GM12878 (cell line): ENCODE results near the gene REPS1. TPM values are rescaled to one million over a fixed set of nuclear protein-coding genes. Genes with fewer than 3 reads are reported as not detected.

ENCODE experiments used
- BCLAF1 ChIP-seq: fragments of 450-650 bp; IDR thresholded peaks from 2 replicates; pipeline ENCODE4 v1.6.1; 2017; ENCODE audit warnings: antibody characterized with exemption, mild to moderate bottlenecking, moderate library complexity
- CHD4 ChIP-seq: fragments of 200-600 bp; sonication (generic); IDR thresholded peaks from 2 replicates; pipeline ENCODE4 v1.6.1; 2016; ENCODE audit warnings: mild to moderate bottlenecking
- CREB1 ChIP-seq: IDR thresholded peaks from 2 replicates; pipeline ENCODE4 v1.6.1; 2012; ENCODE audit warnings: low read depth, mild to moderate bottlenecking, inconsistent platforms
- CTCF ChIP-seq, 3 experiments: IDR thresholded peaks in 2 of 3; conservative IDR thresholded peaks in 1 of 3; 2 replicates each; pipeline ENCODE4 v1.5.1; 2011; ENCODE audit warnings: low read depth in 3 of 3, low read length in 3 of 3, mild to moderate bottlenecking in 3 of 3, control low read depth in 2 of 3, moderate library complexity in 2 of 3, inconsistent platforms in 1 of 3, mixed read lengths in 1 of 3; ENCODE audit not compliant: control insufficient read depth in 2 of 3, insufficient read depth in 1 of 3; ENCODE audit errors: extremely low read depth in 1 of 3
- DPF2 ChIP-seq: fragments of 450-650 bp; IDR thresholded peaks from 2 replicates; pipeline ENCODE4 v1.6.1; 2017; ENCODE audit warnings: mild to moderate bottlenecking
- E2F4 ChIP-seq: IDR thresholded peaks from 2 replicates; pipeline ENCODE4 v1.6.1; 2012; ENCODE audit warnings: low read depth, low read length, improper control_type of control experiment
- EED ChIP-seq: sonication (generic); IDR thresholded peaks from 2 replicates; pipeline ENCODE4 v1.6.1; 2016; ENCODE audit warnings: antibody characterized with exemption, low read depth
- ELK1 ChIP-seq: IDR thresholded peaks from 2 replicates; pipeline ENCODE4 v1.6.1; 2012; ENCODE audit warnings: low read depth, low read length, improper control_type of control experiment
- IKZF2 ChIP-seq, 2 experiments: fragments of 450-650 bp; IDR thresholded peaks; 2 replicates each; pipeline ENCODE4 v1.6.1; 2017; ENCODE audit warnings: mild to moderate bottlenecking in 2 of 2, moderate library complexity in 2 of 2
- MEF2B ChIP-seq: fragments of 450-650 bp; IDR thresholded peaks from 2 replicates; pipeline ENCODE4 v1.6.1; 2018; ENCODE audit warnings: mild to moderate bottlenecking, moderate library complexity; ENCODE audit not compliant: partially characterized antibody, poor library complexity, severe bottlenecking
- MXI1 ChIP-seq: fragments of 150-350 bp; IDR thresholded peaks from 2 replicates; pipeline ENCODE4 v1.6.1; 2011; ENCODE audit warnings: low read depth, mild to moderate bottlenecking, inconsistent platforms, low read length, improper control_type of control experiment
- MYB ChIP-seq: fragments of 150-350 bp; IDR thresholded peaks from 2 replicates; pipeline ENCODE4 v1.6.1; 2014; ENCODE audit warnings: mild to moderate bottlenecking, low read depth, low read length, borderline replicate concordance
- NFIC ChIP-seq: IDR thresholded peaks from 2 replicates; pipeline ENCODE4 v1.6.1; 2012; ENCODE audit warnings: low read depth, mild to moderate bottlenecking, inconsistent platforms, low read length, moderate library complexity
- STAT1 ChIP-seq: fragments of 450-650 bp; conservative IDR thresholded peaks from 2 replicates; pipeline ENCODE4 v1.6.1; 2014; ENCODE audit warnings: antibody characterized with exemption, mild to moderate bottlenecking
- STAT3 ChIP-seq: IDR thresholded peaks from 2 replicates; pipeline ENCODE4 v1.6.1; 2011; ENCODE audit warnings: low read depth, low read length, improper control_type of control experiment
- TCF3 ChIP-seq: IDR thresholded peaks from 2 replicates; pipeline ENCODE4 v1.6.1; 2012; ENCODE audit warnings: low read depth, mild to moderate bottlenecking, low read length, borderline replicate concordance; ENCODE audit not compliant: insufficient read depth
- ZBED1 ChIP-seq: IDR thresholded peaks from 2 replicates; pipeline ENCODE4 v1.6.1; 2016; ENCODE audit warnings: borderline replicate concordance
- polyA plus RNA-seq, 11 experiments: library from polyadenylated mRNA; depleted of rRNA in 4 of 11; unstranded in 6 of 11; stranded (reverse) in 5 of 11; fragments of >200 nt; fragmentation: Nextera tagmentation in 4 of 11; fragmentation: Illumina TruSeq in 1 of 11; extraction: Ambion mirVana in 4 of 11; extraction: Trizol in 1 of 11; gene quantifications; 1 replicate in 1 of 11; 2 replicates in 10 of 11; pipeline versions ENCODE4 v1.2.1 to v1.2.3, GENCODE V29; 2011 to 2016; ENCODE audit warnings: inconsistent platforms in 2 of 11, missing spikeins in 2 of 11, low read depth in 1 of 11
- total RNA-seq, 4 experiments: library from RNA; depleted of rRNA in 3 of 4; stranded (reverse); fragments of >200 nt in 3 of 4; fragmentation: Illumina TruSeq in 1 of 4; extraction: Trizol in 1 of 4; gene quantifications; 2 replicates each; pipeline versions ENCODE4 v1.2.1 to v1.2.3, GENCODE V29; 2013 to 2021
- TF ChIP-seq, protein P1 (sequence below): fragments of 150-350 bp; IDR thresholded peaks from 2 replicates; pipeline ENCODE4 v1.6.1; 2014; ENCODE audit warnings: mild to moderate bottlenecking, low read depth, low read length
- TF ChIP-seq, protein P2 (sequence below): fragments of 450-650 bp; IDR thresholded peaks from 2 replicates; pipeline ENCODE4 v1.6.1; 2017; ENCODE audit warnings: low read depth, mild to moderate bottlenecking, moderate library complexity

Gene REPS1
- total and polyA plus RNA-seq, 10 of the 15 experiments (the other 5 are each of a cell fraction or from before 2014, with no cell fraction given) = 13.7 to 59.3 (median 31.7) TPM

DNA sequence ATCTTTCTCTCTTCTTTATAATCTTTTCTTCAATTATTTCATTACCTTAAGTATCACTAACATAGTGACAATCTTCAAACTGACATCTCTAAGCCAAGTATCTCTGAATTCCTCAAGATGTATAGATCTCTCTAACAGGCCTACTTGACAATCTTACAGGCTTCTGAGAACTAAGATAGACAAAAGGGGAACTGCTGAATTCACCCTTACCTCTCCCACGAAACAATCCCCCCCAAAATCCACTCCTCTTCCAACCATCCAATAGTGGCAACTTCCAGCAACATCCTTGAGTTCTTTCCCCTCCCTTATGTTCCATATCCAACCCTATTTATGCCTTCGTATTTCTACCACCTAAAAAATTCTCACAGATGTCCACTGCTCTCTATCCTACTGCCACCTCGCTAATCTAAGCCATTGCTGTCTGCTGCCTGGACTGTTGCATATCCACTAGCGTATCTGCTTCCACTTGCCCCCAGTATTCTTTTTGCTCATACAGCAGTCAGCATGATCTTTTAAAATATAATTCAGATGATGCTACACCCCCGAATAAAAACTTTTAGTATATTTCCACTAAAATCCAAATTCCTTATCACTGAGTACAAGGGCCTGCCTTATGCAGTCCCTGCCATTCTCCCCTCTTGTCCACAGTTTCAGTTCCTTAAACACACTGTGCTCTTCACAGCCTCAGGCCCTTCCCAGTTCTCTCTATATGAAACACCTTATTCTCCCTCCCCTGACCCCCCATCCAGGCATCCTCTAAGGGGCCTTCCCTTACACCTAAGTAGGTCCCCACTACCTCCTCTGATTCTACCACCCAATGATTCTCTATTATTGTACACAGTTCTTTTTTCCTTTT, 8.0 kb downstream of the REPS1 start (continued):
- TF ChIP-seq, protein P1, sequence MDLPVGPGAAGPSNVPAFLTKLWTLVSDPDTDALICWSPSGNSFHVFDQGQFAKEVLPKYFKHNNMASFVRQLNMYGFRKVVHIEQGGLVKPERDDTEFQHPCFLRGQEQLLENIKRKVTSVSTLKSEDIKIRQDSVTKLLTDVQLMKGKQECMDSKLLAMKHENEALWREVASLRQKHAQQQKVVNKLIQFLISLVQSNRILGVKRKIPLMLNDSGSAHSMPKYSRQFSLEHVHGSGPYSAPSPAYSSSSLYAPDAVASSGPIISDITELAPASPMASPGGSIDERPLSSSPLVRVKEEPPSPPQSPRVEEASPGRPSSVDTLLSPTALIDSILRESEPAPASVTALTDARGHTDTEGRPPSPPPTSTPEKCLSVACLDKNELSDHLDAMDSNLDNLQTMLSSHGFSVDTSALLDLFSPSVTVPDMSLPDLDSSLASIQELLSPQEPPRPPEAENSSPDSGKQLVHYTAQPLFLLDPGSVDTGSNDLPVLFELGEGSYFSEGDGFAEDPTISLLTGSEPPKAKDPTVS = no peak
- no peak for TF ChIP-seq MXI1
- TF ChIP-seq CTCF (IDR thresholded peaks at IDR 0.05 in 2 of 3, conservative IDR thresholded peaks at IDR 0.05 in 1 of 3; ENCODE audit: control insufficient read depth in 2 of 3, extremely low read depth in 1 of 3, insufficient read depth in 1 of 3, low read depth in 3 of 3, low read length in 3 of 3) = no peak
- TF ChIP-seq IKZF2 (IDR thresholded peaks at IDR 0.05) = peak; percentile 89 to 91
- TF ChIP-seq STAT1 = no peak
- no peak for TF ChIP-seq E2F4
- no peak for TF ChIP-seq CHD4
- TF ChIP-seq NFIC = no peak
- TF ChIP-seq ZBED1 = no peak
- peak; percentile 89; the same call in 1 of the 2 replicates for TF ChIP-seq DPF2
- TF ChIP-seq CREB1 = no peak
- no peak for TF ChIP-seq BCLAF1
- TF ChIP-seq MYB = no peak
- TF ChIP-seq, protein P2, sequence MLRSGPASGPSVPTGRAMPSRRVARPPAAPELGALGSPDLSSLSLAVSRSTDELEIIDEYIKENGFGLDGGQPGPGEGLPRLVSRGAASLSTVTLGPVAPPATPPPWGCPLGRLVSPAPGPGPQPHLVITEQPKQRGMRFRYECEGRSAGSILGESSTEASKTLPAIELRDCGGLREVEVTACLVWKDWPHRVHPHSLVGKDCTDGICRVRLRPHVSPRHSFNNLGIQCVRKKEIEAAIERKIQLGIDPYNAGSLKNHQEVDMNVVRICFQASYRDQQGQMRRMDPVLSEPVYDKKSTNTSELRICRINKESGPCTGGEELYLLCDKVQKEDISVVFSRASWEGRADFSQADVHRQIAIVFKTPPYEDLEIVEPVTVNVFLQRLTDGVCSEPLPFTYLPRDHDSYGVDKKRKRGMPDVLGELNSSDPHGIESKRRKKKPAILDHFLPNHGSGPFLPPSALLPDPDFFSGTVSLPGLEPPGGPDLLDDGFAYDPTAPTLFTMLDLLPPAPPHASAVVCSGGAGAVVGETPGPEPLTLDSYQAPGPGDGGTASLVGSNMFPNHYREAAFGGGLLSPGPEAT = peak; percentile 42; the same call in 1 of the 2 replicates
- no peak for TF ChIP-seq TCF3
- no peak for TF ChIP-seq ELK1
- peak; percentile 75 for TF ChIP-seq EED
- no peak for TF ChIP-seq STAT3
- no peak for TF ChIP-seq MEF2B
